GM12878 (cell line): ENCODE measurements around the gene SRPK3. TPM values are rescaled to one million over a fixed set of nuclear protein-coding genes. Genes with fewer than 3 reads are reported as not detected.

Source experiments
- ATF7 ChIP-seq: fragments of 450-650 bp; IDR thresholded peaks from 2 replicates; pipeline ENCODE4 v1.6.1; 2016; ENCODE audit warnings: low read depth, mild to moderate bottlenecking
- ELK1 ChIP-seq: IDR thresholded peaks from 2 replicates; pipeline ENCODE4 v1.6.1; 2012; ENCODE audit warnings: low read depth, low read length, improper control_type of control experiment
- IKZF1 ChIP-seq: fragments of 450-650 bp; conservative IDR thresholded peaks from 2 replicates; pipeline ENCODE4 v1.6.1; 2017; ENCODE audit warnings: antibody characterized with exemption, mild to moderate bottlenecking
- NKRF ChIP-seq: fragments of 450-650 bp; conservative IDR thresholded peaks from 2 replicates; pipeline ENCODE4 v1.6.1; 2017; ENCODE audit warnings: mild to moderate bottlenecking, moderate library complexity
- PBX3 ChIP-seq: IDR thresholded peaks from 2 replicates; pipeline ENCODE4 v1.6.1; 2011; ENCODE audit warnings: mild to moderate bottlenecking, low read depth, low read length, moderate library complexity; ENCODE audit not compliant: insufficient replicate concordance
- SMARCA5 ChIP-seq: fragments of 450-650 bp; IDR thresholded peaks from 2 replicates; pipeline ENCODE4 v1.6.1; 2017; ENCODE audit warnings: mild to moderate bottlenecking
- SPI1 ChIP-seq: IDR thresholded peaks from 2 replicates; pipeline ENCODE4 v1.6.1; 2011; ENCODE audit warnings: low read depth, mild to moderate bottlenecking, low read length, moderate library complexity, borderline replicate concordance; ENCODE audit not compliant: insufficient read depth
- polyA plus RNA-seq, 11 experiments: library from polyadenylated mRNA; depleted of rRNA in 4 of 11; unstranded in 6 of 11; stranded (reverse) in 5 of 11; fragments of >200 nt; fragmentation: Nextera tagmentation in 4 of 11; fragmentation: Illumina TruSeq in 1 of 11; extraction: Ambion mirVana in 4 of 11; extraction: Trizol in 1 of 11; gene quantifications; 1 replicate in 1 of 11; 2 replicates in 10 of 11; pipeline versions ENCODE4 v1.2.1 to v1.2.3, GENCODE V29; 2011 to 2016; ENCODE audit warnings: inconsistent platforms in 2 of 11, missing spikeins in 2 of 11, low read depth in 1 of 11
- total RNA-seq, 4 experiments: library from RNA; depleted of rRNA in 3 of 4; stranded (reverse); fragments of >200 nt in 3 of 4; fragmentation: Illumina TruSeq in 1 of 4; extraction: Trizol in 1 of 4; gene quantifications; 2 replicates each; pipeline versions ENCODE4 v1.2.1 to v1.2.3, GENCODE V29; 2013 to 2021
- TF ChIP-seq, protein P1 (sequence below): IDR thresholded peaks from 2 replicates; pipeline ENCODE4 v1.6.1; 2011; ENCODE audit warnings: low read depth, low read length, improper control_type of control experiment, borderline replicate concordance

SRPK3 gene
- total and polyA plus RNA-seq, 10 of the 15 experiments (the other 5 are each of a cell fraction or from before 2014, with no cell fraction given) = 0.05 to 0.19 TPM; not detected in 8

DNA sequence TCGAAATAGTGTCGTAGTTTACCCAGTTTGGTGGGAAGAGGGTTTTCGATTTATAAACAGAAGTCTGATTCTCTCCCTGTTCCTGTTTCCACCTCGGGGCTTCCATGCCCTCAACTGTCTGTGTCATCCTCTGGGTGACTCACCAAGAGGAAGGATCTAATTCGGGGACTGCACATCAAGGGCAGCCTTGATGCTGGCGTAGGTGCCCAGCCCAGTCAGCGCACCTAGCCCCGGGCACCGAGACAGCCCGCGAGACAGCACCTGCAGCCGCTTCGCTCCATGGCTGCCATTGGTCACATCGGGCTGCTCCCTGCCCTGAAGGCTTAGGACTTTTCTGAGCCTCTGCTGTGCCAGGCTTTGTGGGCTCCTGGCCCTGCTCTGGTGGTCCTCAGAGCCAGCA, 48.4 kb upstream of the SRPK3 start (continued):
- TF ChIP-seq, protein P1, sequence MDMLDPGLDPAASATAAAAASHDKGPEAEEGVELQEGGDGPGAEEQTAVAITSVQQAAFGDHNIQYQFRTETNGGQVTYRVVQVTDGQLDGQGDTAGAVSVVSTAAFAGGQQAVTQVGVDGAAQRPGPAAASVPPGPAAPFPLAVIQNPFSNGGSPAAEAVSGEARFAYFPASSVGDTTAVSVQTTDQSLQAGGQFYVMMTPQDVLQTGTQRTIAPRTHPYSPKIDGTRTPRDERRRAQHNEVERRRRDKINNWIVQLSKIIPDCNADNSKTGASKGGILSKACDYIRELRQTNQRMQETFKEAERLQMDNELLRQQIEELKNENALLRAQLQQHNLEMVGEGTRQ = no peak
- no peak for TF ChIP-seq NKRF
- TF ChIP-seq IKZF1 = no peak
- TF ChIP-seq SPI1 = no peak
- TF ChIP-seq PBX3 = no peak
- TF ChIP-seq ELK1 = no peak
- no peak for TF ChIP-seq SMARCA5
- no peak for TF ChIP-seq ATF7
- TF ChIP-seq, all 136 proteins: peak for 0
